ENCODE data around the gene MCF2L. TPM values are rescaled to one million over a fixed set of nuclear protein-coding genes. Genes with fewer than 3 reads are reported as not detected.

The MCF2L gene
- total RNA-seq, 2 donors from 2014 or later = 48.0 to 49.9 TPM

- Mint-ChIP-seq H3K27me3 (ENCODE audit: insufficient read depth) (no peaks in the 10 kb centered on the region), H3K27ac (no peak overlapping the region), H3K36me3 (ENCODE audit: low read depth) (peaks cover 2% of the 10 kb centered on the region), H3K4me1 (peaks cover 23% of the 10 kb centered on the region), H3K4me3 (no peak overlapping the region), H3K9me3 (peaks cover 2% of the 10 kb centered on the region)
- no peak overlapping the region for H3K4me3 ChIP-seq (ENCODE audit: low read length)
- H3K4me1 ChIP-seq (ENCODE audit: control insufficient read depth, insufficient read depth, low read length) = peaks cover 14% of the 10 kb centered on the region
- H3K27ac ChIP-seq (ENCODE audit: low read depth, low read length) = no peak overlapping the region
- DNase-seq = no peak
- no peak overlapping the region for H3K9ac ChIP-seq (ENCODE audit: extremely low read depth, low read length, poor library complexity, severe bottlenecking)
- WGBS, 2 experiments (ENCODE audit: insufficient coverage in 1 of 2, insufficient read length in 1 of 2) = 94 to 100% methylated on average over 4 to 13 of the region's 13 CpGs
- no peaks in the 10 kb centered on the region for H3K36me3 ChIP-seq (ENCODE audit: control insufficient read depth, insufficient read depth, low read length)
- H3K9me3 ChIP-seq (ENCODE audit: control insufficient read depth, low read length) = no peaks in the 10 kb centered on the region
- TF ChIP-seq CTCF (conservative IDR thresholded peaks at IDR 0.05) = no peak
- H3K27me3 ChIP-seq (ENCODE audit: control insufficient read depth, insufficient read depth, low read length, poor library complexity, severe bottlenecking) = no peaks in the 10 kb centered on the region
These were observed 58.1 kb downstream of the MCF2L start for GRCh38 chr13:113027095-113027494.

DNA sequence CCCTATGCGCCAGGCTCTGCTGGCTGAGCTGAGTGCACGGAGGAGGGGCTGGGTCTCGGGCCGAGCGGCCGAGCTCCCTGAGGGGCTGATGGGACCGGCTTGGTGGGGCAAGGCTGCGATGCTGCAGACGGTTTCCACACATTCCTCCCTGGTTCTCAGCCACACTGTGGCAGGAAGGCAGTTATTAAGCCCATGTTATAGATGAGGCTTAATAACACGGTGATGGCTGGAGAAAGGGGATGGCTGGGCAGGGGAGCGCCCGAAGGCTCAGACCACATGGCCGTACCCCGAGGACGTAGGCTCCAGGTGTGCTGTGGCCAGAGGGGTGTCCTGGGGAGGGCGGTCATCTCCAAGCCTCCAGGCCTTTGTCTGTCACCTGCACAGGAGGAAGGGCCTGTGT is 58.6 kb downstream of the MCF2L start:
- no peaks in the 10 kb centered on the region for H3K36me3 ChIP-seq (ENCODE audit: control insufficient read depth, insufficient read depth, low read length)
- H3K27me3 Mint-ChIP-seq (ENCODE audit: insufficient read depth) = no peaks in the 10 kb centered on the region
- H3K4me1 Mint-ChIP-seq = peaks cover 20% of the 10 kb centered on the region
- no peaks in the 10 kb centered on the region for H3K27me3 ChIP-seq (ENCODE audit: control insufficient read depth, insufficient read depth, low read length, poor library complexity, severe bottlenecking)
- H3K36me3 Mint-ChIP-seq (ENCODE audit: low read depth) = peaks cover 2% of the 10 kb centered on the region
- DNase-seq = no peak
- 91 to 93% methylated on average over 15 to 16 of the region's 16 CpGs for WGBS, 2 experiments (ENCODE audit: insufficient coverage in 1 of 2, insufficient read length in 1 of 2)
- no peak overlapping the region for H3K4me3 Mint-ChIP-seq
- no peak for TF ChIP-seq CTCF (conservative IDR thresholded peaks at IDR 0.05)
- no peak overlapping the region for H3K4me3 ChIP-seq (ENCODE audit: low read length)
- H3K9me3 Mint-ChIP-seq = peaks cover 3% of the 10 kb centered on the region
- H3K9me3 ChIP-seq (ENCODE audit: control insufficient read depth, low read length) = no peaks in the 10 kb centered on the region
- no peak overlapping the region for H3K27ac ChIP-seq (ENCODE audit: low read depth, low read length)
- H3K9ac ChIP-seq (ENCODE audit: extremely low read depth, low read length, poor library complexity, severe bottlenecking) = no peak overlapping the region
- H3K4me1 ChIP-seq (ENCODE audit: control insufficient read depth, insufficient read depth, low read length) = peaks cover 10% of the 10 kb centered on the region
- H3K27ac Mint-ChIP-seq = no peak overlapping the region

DNA sequence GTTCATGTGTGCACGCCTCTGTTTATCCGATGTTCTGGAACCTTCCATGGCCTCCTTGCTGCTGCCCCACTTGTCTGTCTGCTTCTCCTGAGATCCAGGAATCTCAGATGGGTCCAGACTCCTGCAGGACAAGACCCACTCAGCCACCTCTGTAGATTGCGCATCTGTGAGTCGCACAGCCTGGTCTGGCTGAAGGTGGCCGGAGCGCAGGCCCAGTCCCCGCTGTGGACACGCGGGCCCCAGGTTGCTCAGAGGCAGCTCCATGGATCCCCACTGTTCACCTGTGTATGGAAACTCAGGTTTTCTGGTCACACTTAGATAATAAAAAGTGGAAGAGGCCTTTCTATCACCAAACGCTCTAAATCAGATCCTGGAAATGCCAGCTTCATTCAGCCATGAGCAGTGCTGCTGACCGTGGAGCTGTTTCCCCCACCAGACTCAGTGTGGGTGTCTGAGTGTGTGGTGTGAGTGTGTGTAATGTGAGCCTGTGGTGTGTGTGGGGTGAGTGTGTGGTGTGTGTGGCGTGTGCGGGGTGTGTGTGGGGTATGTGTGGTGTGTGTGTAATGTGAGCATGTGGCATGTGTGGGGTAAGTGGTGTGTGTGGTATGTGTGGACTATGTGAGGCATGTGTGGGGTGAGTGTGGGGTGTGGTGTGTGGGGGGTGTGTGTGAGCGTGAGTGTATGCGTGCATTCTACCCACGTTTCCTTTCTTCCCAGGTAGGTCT is 59.5 kb downstream of the MCF2L start:
- DNase-seq = no peak
- H3K27me3 Mint-ChIP-seq (ENCODE audit: insufficient read depth) = no peaks in the 10 kb centered on the region
- no peak for TF ChIP-seq CTCF (conservative IDR thresholded peaks at IDR 0.05)

More for the DNA sequence above, 59.5 kb downstream of the MCF2L start:
- Histone ChIP-seq H3K4me3 (ENCODE audit: low read length) (no peak overlapping the region), H3K27ac (ENCODE audit: low read depth, low read length) (no peak overlapping the region), H3K27me3 (ENCODE audit: control insufficient read depth, insufficient read depth, low read length, poor library complexity, severe bottlenecking) (no peaks in the 10 kb centered on the region), H3K36me3 (ENCODE audit: control insufficient read depth, insufficient read depth, low read length) (no peaks in the 10 kb centered on the region), H3K4me1 (ENCODE audit: control insufficient read depth, insufficient read depth, low read length) (peaks cover 2% of the 10 kb centered on the region), H3K9ac (ENCODE audit: extremely low read depth, low read length, poor library complexity, severe bottlenecking) (no peak overlapping the region), H3K9me3 (ENCODE audit: control insufficient read depth, low read length) (no peaks in the 10 kb centered on the region)
- H3K4me1 Mint-ChIP-seq = peaks cover 11% of the 10 kb centered on the region
- 97% methylated on average over 10 to 16 of the region's 16 CpGs for WGBS, 2 experiments (ENCODE audit: insufficient coverage in 1 of 2, insufficient read length in 1 of 2)
- no peak overlapping the region for H3K4me3 Mint-ChIP-seq
- H3K36me3 Mint-ChIP-seq (ENCODE audit: low read depth) = peaks cover 4% of the 10 kb centered on the region
- H3K9me3 Mint-ChIP-seq = peaks cover 8% of the 10 kb centered on the region
- no peak overlapping the region for H3K27ac Mint-ChIP-seq
